ENCODE data around the gene PSMB4. TPM values are rescaled to one million over a fixed set of nuclear protein-coding genes. Genes with fewer than 3 reads are reported as not detected.

The PSMB4 gene
- total and polyA plus RNA-seq, 4 donors = 123 to 452 (median 310) TPM

DNA sequence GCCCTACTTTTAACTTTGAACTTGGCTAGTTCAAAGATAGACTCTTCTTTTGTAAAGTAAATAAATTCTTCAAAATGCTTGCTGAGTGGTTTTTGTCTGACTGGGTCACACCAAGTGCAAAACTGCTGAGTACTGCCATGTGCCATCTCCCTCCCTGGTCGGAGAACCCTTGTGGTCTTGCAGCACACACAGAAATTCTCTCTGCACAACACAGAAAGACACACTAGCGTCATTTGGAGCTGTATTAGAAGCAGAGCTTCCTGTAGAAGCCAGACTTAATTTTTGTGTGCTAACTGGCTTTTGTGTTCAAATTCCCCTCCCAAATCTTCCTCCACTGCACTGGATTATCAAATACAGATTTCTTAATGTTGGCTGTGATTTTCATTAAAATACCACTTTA is 2.5 kb downstream of the PSMB4 start:
- TF ChIP-seq, protein P1, sequence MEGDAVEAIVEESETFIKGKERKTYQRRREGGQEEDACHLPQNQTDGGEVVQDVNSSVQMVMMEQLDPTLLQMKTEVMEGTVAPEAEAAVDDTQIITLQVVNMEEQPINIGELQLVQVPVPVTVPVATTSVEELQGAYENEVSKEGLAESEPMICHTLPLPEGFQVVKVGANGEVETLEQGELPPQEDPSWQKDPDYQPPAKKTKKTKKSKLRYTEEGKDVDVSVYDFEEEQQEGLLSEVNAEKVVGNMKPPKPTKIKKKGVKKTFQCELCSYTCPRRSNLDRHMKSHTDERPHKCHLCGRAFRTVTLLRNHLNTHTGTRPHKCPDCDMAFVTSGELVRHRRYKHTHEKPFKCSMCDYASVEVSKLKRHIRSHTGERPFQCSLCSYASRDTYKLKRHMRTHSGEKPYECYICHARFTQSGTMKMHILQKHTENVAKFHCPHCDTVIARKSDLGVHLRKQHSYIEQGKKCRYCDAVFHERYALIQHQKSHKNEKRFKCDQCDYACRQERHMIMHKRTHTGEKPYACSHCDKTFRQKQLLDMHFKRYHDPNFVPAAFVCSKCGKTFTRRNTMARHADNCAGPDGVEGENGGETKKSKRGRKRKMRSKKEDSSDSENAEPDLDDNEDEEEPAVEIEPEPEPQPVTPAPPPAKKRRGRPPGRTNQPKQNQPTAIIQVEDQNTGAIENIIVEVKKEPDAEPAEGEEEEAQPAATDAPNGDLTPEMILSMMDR (IDR thresholded peaks at IDR 0.05; ENCODE audit: control extremely low read depth, extremely low read depth) = no peak

DNA sequence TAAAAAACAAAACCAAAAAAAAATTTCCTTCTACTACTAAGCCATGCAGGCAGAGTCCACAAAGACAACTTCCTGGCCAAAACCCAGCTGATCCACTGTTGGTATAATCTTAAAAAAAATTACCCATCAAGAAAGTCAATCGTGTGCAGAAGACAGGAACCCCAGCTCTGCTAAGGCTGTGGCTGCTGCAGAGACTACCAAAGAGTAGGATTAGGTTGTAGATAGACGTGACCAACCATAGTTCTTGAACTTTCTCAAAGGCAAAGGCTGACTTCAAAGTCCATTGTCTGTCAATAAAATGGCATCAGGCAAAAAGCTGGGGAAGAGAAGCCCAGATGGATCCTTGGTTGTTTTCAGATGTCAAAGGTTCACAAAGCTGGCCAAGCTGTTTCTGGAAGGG is 3.4 kb downstream of the PSMB4 start:
- Histone ChIP-seq H3K9me3 (ENCODE audit: control insufficient read depth in 4 of 4, insufficient read depth in 3 of 4, low read length in 3 of 4) (no peaks in the 10 kb centered on the region), H3K27ac (ENCODE audit: low read depth in 1 of 2, low read length in 1 of 2) (no peak overlapping the region), H3K27me3 (ENCODE audit: control insufficient read depth in 3 of 3, insufficient read depth in 3 of 3, low read length in 2 of 3) (no peaks in the 10 kb centered on the region), H3K9ac (ENCODE audit: insufficient read depth in 1 of 2, low read length in 2 of 2) (no peak overlapping the region), H3K4me3 (no peak overlapping the region), H3K36me3 (ENCODE audit: control insufficient read depth in 4 of 4, insufficient read depth in 4 of 4, low read length in 4 of 4) (peaks cover 30 to 54% (median 41%) of the 10 kb centered on the region in 4 donors), H3K4me1 (ENCODE audit: control insufficient read depth in 5 of 5, insufficient read depth in 5 of 5, low read length in 5 of 5) (peaks cover 3 to 11% (median 5%) of the 10 kb centered on the region in 5 donors)
- no peak for ATAC-seq (ENCODE audit: insufficient read depth, low FRiP score)
- WGBS, 2 donors = 72 to 74% methylated on average over 2 of the region's 2 CpGs
- TF ChIP-seq, protein P1 (IDR thresholded peaks at IDR 0.05; ENCODE audit: control extremely low read depth, extremely low read depth) = no peak
- no peak for DNase-seq

More for the DNA sequence above, 2.5 kb downstream of the PSMB4 start:
- Histone ChIP-seq H3K9ac (ENCODE audit: insufficient read depth in 1 of 2, low read length in 2 of 2) (no peak overlapping the region), H3K36me3 (ENCODE audit: control insufficient read depth in 4 of 4, insufficient read depth in 4 of 4, low read length in 4 of 4) (peaks cover 25 to 47% (median 39%) of the 10 kb centered on the region in 4 donors), H3K4me1 (ENCODE audit: control insufficient read depth in 5 of 5, insufficient read depth in 5 of 5, low read length in 5 of 5) (peaks cover 3 to 11% (median 5%) of the 10 kb centered on the region in 5 donors), H3K27ac (ENCODE audit: low read depth in 1 of 2, low read length in 1 of 2) (no peak overlapping the region), H3K27me3 (ENCODE audit: control insufficient read depth in 3 of 3, insufficient read depth in 3 of 3, low read length in 2 of 3) (no peaks in the 10 kb centered on the region), H3K9me3 (ENCODE audit: control insufficient read depth in 4 of 4, insufficient read depth in 3 of 4, low read length in 3 of 4) (no peaks in the 10 kb centered on the region), H3K4me3 (no peak overlapping the region)
- DNase-seq = no peak
- no peak for ATAC-seq (ENCODE audit: insufficient read depth, low FRiP score)
- WGBS, 2 donors = 81 to 87% methylated on average over 2 of the region's 2 CpGs

DNA sequence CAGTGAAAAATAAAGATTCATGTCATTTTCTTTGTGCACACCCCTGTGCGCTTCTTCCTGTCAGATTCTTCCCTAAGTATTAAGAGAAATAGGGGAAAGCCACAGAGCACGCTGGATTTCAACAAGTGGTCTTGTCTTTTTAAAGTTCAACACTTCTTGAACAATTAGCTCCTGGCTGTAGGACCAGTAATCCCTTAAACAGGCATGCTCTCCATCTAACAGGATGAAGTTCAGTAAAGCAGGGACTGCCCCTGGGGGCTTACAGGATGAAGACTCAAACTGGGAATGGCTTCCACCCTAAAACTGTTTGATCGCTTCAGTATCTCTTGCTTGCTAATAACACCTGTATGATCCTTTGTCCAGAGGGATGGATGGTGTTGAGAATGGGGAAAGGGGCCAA is 4.2 kb downstream of the PSMB4 start:
- H3K27me3 ChIP-seq (ENCODE audit: control insufficient read depth in 3 of 3, insufficient read depth in 3 of 3, low read length in 2 of 3) = no peaks in the 10 kb centered on the region
- peaks cover 37 to 61% (median 48%) of the 10 kb centered on the region in 4 donors for H3K36me3 ChIP-seq (ENCODE audit: control insufficient read depth in 4 of 4, insufficient read depth in 4 of 4, low read length in 4 of 4)
- peaks cover 3 to 11% (median 5%) of the 10 kb centered on the region in 5 donors for H3K4me1 ChIP-seq (ENCODE audit: control insufficient read depth in 5 of 5, insufficient read depth in 5 of 5, low read length in 5 of 5)
- H3K9me3 ChIP-seq (ENCODE audit: control insufficient read depth in 4 of 4, insufficient read depth in 3 of 4, low read length in 3 of 4) = no peaks in the 10 kb centered on the region
- DNase-seq = no peak
- no peak overlapping the region for H3K9ac ChIP-seq (ENCODE audit: insufficient read depth in 1 of 2, low read length in 2 of 2)
- ATAC-seq (ENCODE audit: insufficient read depth, low FRiP score) = no peak
- WGBS, 2 donors = 87 to 96% methylated on average over 3 of the region's 3 CpGs
- no peak overlapping the region for H3K27ac ChIP-seq (ENCODE audit: low read depth in 1 of 2, low read length in 1 of 2)
- H3K4me3 ChIP-seq = no peak overlapping the region
- TF ChIP-seq, protein P1 (IDR thresholded peaks at IDR 0.05; ENCODE audit: control extremely low read depth, extremely low read depth) = no peak
